Activated CD4-positive, CD25-positive, alpha-beta regulatory T cell treated with anti-CD3 and anti-CD28 coated beads, Interleukin-2, amount 50 U/mL, for 16 hours (primary cell): Measurements from ENCODE around the gene IQCC.
A peak's percentile ranks its signal among the peaks of the same experiment; 100 is the strongest.
"Not testable (repeated sequence)": the region's sequence is repeated elsewhere in the genome, so short reads cannot be mapped to it uniquely, and the experiment has no call there.

Source experiments
- DNase-seq: peaks from one replicate; pipeline ENCODE4 v3.0.0-alpha.2; 2020; ENCODE audit warnings: low read depth, low spot score

The IQCC gene

GRCh38 chr1:32205401-32206370, at the start of gene IQCC:
Gene IQCC (plus strand): TSS chr1:32205671. CDS start chr1:32205682, 11 bp downstream.
- peak; percentile 66 for DNase-seq

GRCh38 chr1:32159189-32159588, 46.3 kb upstream of the IQCC start:
- DNase-seq: no peak

- no peak for DNase-seq
These were observed 42.1 kb upstream of the IQCC start for GRCh38 chr1:32163405-32163804.

- not testable (repeated sequence) for DNase-seq
These were observed 39.8 kb upstream of the IQCC start for GRCh38 chr1:32165633-32166032.

DNA sequence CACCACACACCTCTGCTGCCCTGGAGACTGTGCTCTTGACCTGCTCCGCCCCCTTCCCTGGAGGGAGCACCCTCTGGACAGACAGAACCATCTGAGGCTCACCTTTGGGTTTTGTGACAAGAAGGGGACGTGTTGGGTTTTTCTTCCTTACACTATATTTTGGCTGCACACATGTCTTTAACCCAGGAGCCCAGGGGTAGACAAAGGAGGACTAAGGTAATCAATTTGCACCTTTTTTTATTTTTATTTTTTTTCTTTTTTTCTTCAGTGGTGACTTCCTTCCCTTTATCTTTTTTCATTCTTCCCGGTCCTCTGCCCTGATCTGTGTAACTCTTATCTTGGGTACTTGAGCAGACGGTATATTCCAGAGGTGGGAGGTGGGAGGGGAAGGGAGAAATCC, 34.5 kb upstream of the IQCC start:
- DNase-seq: no peak

- no peak for DNase-seq
These were observed 32.7 kb upstream of the IQCC start for GRCh38 chr1:32172621-32173245.

DNA sequence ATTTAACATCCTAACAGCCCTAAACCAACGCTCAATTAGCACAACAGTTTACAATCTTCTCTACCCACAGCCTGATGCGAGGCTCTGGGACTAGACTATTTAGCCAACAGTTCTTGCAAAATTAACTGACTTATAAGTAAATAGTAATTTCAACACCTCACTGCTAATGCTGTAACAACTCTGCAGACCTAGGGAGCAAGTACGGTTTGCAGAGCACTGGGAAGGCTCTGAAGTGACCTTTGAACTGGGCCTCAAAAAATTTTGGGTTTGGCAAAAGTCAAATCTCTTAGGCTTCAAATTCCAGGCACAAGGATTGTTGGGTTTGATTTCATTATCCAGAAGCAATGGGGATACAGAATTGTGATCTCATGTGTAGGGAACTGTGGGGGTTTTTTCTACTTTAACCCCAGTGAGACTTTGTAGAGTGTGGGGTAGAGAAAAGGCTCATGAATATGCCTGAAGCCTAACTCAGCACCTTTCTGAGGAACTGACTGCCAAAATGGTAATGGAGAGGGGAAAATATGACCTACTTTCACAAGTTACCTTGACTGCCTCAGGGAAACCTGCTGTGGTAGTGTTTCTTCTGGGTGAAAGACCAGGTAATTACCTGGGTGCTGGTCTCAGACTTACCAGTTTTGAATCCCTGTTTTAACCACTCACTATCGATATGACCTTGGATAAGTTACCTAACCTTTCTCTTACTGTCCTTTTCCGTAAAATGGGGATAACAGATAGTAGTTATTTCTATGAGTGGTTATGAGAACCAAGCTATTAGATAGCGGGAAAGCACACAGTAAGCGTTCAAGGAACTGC, 26.9 kb upstream of the IQCC start:
- no peak for DNase-seq

DNA sequence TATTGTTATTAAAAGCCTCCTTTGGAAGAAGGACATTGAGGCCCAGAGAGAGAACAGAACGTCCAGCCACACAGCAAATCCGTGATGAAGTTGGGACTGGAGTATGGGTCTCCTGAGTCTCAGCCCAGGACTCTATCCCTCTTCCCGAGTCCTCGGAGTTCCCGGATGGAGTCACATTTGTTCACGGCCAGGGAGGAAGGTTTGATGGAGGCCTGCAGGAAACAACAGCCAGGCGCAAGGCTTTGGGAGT, 26.4 kb upstream of the IQCC start:
- no peak for DNase-seq

- peak; percentile 75 for DNase-seq
These were observed 25.9 kb upstream of the IQCC start, which contains the start of gene TXLNA for GRCh38 chr1:32179443-32180185. Gene TXLNA (plus strand): TSS chr1:32179675. CDS start chr1:32180346, 671 bp downstream.

- DNase-seq: no peak
These were observed 25.0 kb upstream of the IQCC start for GRCh38 chr1:32180186-32181060.

DNA sequence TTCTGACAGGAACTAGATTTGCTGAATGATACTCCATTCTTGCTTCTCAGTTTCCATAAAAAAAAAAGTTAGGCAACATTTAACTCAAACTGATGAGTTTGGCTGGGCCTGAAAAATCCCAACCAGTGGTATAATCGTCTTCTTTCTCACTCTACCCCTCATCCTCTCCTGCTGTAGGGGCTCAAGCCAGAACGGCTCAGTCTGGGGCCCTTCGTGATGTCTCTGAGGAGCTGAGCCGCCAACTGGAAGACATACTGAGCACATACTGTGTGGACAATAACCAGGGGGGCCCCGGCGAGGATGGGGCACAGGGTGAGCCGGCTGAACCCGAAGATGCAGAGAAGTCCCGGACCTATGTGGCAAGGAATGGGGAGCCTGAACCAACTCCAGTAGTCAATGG, 24.4 kb upstream of the IQCC start:
- DNase-seq: no peak

GRCh38 chr1:32181563-32181962, 23.9 kb upstream of the IQCC start:
- no peak for DNase-seq

GRCh38 chr1:32182060-32182459, 23.4 kb upstream of the IQCC start:
- DNase-seq: no peak

GRCh38 chr1:32184650-32185049, 20.8 kb upstream of the IQCC start:
- DNase-seq: no peak

GRCh38 chr1:32186077-32186476, 19.4 kb upstream of the IQCC start:
- no peak for DNase-seq

DNA sequence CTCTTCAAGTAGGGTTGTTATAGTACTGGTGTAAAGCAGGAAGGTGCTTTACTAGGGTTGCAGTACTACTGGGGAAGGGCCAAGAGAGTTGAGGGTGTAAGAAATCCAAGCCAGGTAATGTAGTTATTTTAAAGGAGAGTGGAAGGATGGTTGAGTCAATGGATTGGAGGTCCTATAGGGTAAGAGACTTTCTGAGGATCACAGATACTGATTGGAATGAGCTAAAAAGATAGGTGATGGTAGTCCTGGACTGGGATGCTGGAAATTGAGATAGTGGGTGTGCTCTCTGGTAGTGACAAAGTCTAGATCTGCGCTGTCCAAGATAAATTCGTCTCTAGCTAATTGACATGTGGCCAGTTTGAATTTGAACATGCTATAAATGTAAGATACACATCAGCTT, 19.0 kb upstream of the IQCC start:
- no peak for DNase-seq

- DNase-seq: no peak
These were observed 17.6 kb upstream of the IQCC start for GRCh38 chr1:32187850-32188249.

GRCh38 chr1:32192220-32192948, 13.1 kb upstream of the IQCC start:
- no peak for DNase-seq

DNA sequence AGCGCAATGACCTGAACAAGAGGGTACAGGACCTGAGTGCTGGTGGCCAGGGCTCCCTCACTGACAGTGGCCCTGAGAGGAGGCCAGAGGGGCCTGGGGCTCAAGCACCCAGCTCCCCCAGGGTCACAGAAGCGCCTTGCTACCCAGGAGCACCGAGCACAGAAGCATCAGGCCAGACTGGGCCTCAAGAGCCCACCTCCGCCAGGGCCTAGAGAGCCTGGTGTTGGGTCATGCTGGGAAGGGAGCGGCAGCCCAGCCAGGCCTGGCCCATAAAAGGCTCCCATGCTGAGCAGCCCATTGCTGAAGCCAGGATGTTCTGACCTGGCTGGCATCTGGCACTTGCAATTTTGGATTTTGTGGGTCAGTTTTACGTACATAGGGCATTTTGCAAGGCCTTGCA, 10.5 kb upstream of the IQCC start:
- DNase-seq: no peak

DNA sequence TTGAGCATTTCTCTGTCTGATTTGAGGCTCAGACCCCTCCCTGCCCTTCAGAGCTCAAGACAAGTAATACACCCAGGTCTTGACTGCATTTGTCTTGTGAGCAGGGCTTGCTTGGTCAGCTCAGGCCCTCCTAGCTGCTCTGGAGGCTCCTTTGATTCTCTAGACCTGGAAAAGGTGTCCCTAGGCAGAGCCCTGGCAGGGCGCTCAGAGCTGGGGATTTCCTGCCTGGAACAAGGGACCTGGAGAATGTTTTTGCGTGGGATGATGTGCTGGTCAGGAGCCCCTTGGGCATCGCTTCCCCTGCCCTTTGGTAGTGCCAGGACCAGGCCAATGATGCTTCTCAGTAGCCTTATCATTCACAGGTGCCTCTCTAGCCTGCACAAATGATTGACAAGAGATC, 9.9 kb upstream of the IQCC start:
- DNase-seq: no peak
